GM18508 (cell line): ENCODE data around the gene ATP2B3.

Experiments
- ATAC-seq: cut with Tn5 transposase; IDR thresholded peaks from one replicate; pipeline ENCODE4 v1.9.1; 2021; ENCODE audit warnings: moderate number of reproducible peaks; ENCODE audit not compliant: insufficient read depth, unreplicated experiment

The ATP2B3 gene

GRCh38 chrX:153517423-153517822 is at the start of gene ATP2B3:
TSS of gene ATP2B3 (plus strand) at chrX:153517642. CDS start at chrX:153536248, 18,606 bp downstream.
- ATAC-seq = no peak

DNA sequence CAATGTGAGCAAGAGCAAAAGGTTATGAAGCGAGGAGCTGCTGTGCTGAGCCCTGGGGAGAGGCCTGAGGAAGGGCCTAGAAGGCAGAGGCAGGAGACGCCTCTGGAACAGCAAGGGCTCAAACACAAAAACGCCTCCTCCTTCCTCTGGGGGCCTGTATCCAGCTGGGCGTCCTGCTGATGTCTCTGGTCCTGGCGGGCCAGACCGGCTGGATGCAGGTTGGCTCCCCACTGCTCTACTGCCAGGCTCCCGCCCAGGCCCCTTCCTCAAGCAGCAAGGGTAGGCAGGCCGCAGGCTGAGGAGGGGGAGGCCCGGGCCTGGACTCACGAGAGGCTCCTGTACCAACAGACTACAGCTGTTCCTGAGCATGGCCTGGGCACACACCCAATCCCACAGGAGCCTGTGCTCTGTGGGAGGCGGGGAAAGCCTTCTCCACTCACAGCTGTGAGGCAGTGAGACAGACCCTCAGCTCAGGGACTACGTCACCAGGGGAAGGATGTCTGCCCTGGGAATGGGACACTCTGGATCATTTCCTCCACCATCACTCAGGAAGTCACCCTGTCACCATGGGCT is 49.3 kb upstream of the ATP2B3 start:
- no peak for ATAC-seq

GRCh38 chrX:153469811-153470410 is 47.5 kb upstream of the ATP2B3 start:
- ATAC-seq = peak; percentile 10

- peak; percentile 50 for ATAC-seq
Measured at GRCh38 chrX:153470411-153471363, 46.8 kb upstream of the ATP2B3 start, which contains the start of gene HAUS7. TSS of gene HAUS7 (minus strand) at chrX:153470576. CDS start at chrX:153470557, 19 bp downstream.

- ATAC-seq = no peak
Measured at GRCh38 chrX:153471663-153472280, 45.7 kb upstream of the ATP2B3 start.

- ATAC-seq = no peak
Measured at GRCh38 chrX:153473126-153473525, 44.3 kb upstream of the ATP2B3 start.

GRCh38 chrX:153474266-153474665 is 43.2 kb upstream of the ATP2B3 start:
- ATAC-seq = no peak

- ATAC-seq = no peak
Measured at GRCh38 chrX:153474718-153475117, 42.7 kb upstream of the ATP2B3 start.

DNA sequence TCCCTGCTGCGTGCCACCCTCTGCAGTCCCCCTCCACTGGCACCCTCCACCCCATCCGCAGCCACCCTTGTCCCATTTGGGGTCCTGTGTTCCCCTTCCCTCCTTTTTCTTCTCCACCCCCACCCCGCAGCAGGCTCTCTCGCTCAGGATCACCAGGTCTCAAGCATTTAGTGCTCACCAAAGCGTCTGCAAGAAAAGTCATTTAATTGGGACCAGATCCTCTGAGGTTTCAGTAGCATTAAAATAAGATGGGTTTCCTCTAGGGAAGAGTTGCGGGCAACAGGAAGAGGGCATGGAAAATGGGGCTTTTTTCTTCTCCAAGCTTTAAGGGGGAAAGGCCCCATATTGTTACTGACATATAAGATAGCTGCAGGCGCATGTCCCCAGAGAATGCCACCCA is 42.2 kb upstream of the ATP2B3 start:
- no peak for ATAC-seq

DNA sequence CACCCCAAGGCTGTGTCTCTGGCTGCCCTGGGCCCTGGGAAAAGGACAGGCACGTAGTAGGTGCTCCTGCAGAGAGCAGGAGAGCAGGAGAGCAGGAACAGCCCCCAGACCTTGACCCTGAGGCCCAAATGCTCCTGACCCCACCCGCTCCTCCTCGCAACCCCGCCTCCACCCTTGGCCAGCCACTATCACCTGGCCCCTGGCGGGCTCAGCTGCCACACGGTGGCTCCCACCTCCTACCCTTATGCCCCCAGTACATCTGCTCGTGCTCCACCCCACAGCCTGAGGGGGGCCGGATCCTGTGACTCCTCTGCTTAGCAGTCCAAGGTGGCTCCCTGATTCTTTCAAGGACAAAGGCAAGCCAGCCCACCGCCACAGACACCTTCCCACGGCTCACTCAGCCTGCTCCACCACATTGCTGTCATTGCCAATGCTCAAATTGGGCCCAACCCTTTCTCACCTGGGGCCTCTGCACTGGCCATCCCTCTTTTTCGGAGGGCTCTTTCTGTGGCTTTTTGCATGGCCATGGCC is 41.6 kb upstream of the ATP2B3 start:
- no peak for ATAC-seq

DNA sequence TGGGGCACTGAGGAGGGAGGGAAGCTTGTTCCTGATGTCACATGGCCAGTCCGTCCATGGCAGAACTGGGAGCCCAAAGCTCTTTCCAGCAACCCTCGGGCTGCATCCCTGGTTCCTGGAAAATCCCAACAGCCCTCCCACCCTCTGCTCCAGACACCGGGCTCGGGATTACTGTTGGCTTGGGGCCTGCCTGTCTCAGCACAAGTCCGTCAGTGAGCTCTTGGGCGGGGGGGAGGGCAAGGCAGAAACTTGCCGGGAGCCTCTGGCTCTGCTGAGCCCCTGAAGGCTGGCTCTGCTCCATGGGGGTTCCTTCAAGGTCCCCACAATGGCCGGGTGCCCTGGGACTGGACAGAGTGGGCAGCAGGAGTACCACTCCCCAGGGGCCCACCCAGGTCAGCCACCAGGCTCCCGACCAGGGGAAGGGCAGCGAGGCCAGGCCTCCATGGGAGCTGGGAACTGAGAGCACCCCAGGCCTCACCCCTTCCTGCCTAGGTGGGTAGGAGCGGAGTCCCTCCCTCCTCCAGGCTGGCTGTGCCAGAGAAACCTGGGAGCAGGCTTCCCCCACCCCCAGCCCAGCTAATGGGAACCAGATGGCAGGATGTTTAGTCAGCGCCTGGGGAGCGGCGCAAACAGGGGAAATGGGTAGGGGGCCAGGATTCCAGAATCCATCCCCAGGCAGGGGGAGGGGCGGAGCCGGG is 40.6 kb upstream of the ATP2B3 start:
- no peak for ATAC-seq

DNA sequence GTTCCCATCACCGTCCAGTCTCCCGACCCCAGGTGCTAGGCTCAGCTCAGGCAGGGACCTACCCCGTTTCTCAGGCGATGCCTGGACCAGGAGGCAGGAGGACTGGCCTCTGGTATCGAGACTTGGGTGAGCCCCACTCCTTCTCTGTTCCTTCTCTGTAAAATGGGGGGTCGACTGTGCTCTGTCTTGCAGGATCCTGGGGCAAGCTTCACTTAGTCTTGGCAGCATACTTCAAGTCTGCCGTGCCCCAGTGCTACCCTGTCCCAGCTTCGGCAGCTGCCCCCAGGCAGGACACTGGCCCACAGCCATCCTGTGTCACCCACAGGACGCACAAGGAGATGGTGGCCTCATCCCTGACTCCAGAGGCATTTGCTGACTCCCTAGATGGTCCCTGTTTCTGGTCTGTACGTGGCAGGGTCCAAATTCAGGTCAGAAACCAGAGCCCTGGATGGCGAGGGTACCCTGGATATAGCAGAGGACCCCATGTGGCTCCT is 40.0 kb upstream of the ATP2B3 start:
- ATAC-seq = no peak

GRCh38 chrX:153477901-153478300 is 39.5 kb upstream of the ATP2B3 start:
- no peak for ATAC-seq

GRCh38 chrX:153478746-153479145 is 38.7 kb upstream of the ATP2B3 start:
- no peak for ATAC-seq

DNA sequence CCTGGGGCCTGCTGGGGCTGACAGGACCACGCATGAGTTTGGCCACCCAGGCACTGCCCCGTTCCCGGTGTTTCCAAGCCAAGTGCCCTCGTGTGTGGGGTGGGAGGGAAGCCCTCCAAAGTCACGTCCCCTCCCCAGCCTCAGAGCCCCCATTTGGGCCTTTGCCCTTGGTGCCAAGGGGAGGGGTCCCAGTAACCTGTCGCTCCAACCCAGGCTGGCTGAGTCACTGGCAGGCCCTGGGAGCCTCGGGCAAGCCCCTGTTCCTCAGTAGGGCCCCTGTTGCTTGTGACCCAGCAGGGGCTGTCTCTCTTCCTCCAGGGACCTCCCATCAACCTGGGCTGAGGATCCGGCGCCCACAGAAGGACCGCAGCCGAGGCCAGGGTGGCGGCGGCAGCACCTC is 36.4 kb upstream of the ATP2B3 start:
- ATAC-seq = no peak

DNA sequence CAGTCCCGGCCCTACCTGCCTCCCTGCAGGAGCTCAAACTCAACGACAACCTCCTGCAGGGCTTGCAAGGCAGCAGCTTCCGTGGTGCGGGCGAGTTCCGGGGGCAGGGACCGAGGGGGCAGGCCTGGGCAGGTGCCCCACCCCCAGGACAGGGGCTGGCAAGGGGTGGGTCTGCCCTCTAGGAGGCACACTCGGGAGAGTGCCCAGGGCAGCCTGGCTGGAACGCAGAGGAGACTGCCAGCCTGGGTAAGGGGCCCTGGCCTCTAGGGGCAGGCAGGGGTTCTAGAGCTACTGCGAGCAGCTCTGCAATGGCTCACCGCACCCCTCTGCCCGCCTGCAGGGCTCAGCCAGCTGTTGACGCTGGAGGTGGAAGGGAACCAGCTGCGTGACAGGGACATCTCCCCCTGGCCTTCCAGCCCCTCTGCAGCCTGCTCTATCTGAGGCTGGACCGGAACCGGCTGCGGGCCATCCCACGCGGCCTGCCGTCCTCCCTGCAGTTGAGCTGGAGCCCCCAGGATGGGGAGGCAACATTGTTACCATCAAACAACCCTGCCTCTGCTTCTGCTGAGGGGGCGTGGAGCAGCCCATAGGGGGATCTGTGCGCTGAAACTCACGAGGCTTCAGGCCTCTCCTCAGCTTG is 34.9 kb upstream of the ATP2B3 start:
- ATAC-seq = no peak

DNA sequence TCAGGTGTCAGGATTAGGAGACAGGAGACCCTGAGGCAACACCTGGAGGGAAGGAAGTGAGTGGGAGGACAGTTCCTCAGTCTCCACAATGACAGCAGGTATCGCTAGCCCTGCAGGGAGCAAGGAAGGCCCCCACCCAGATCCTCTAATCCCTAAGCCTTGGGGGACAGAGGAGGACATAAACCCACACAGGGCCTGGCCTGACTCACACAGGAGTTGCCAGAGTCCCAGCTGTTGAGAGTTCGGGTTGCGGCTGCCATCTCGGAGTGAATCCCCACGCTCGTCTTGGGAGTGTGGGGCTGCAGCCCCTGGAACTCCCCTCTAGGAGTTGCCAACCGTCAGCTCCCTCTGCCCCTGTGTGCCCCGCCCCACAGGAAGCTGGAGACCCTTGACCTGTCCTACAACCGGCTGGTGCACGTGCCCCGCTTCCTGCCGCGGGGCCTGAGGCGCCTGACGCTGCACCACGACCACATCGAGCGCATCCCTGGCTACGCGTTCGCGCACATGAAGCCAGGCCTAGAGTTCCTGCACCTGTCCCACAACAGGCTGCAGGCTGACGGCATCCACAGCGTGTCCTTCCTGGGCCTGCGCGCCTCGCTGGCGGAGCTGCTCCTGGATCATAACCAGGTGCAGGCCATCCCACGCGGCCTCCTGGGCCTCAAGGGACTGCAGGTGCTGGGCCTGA is 31.9 kb upstream of the ATP2B3 start:
- ATAC-seq = no peak

DNA sequence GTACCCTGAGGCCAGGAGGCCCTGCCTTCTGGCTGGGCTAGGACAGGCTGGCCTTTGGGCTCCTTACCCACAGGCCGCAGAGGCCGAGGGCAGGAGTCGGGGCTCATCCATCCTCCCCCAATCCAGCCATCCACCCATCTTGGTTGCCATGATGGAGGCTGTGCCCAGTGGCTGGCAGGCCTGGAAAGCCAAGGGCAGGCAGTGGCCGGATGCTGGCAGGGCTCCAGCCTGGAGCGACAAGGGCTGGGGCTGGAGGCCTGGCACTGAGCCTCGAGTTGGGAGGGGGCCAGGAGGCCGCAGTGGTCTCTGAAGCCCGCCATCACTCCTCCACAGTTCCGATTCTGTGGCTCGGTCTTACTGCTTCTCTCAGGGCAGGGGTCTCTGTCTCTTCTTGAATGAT is 31.3 kb upstream of the ATP2B3 start:
- ATAC-seq = no peak

DNA sequence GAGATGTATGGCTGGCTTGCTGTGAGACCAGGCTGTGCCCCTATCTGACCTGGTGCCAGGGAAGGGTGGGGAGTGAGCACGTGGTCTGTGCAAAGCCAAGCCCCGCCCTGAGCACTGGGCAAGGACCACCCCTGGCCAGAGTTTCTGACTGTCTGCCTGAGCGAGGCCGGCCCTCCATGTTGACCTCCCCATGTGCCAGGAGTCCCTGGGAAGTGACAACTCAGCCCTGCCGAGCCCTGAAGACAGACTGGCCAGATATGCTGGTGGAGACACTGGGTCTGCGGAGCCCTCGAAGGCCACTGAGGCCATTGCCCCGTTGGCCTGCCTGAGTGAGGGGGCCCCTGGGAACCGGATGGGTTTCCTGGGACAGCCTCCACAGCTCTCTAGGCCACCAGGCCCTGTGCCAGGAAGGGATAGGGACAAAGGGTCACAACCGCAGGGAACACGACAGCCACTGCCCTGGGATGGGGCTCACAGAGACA is 29.8 kb upstream of the ATP2B3 start:
- no peak for ATAC-seq
